ENCODE results near the gene ANKRD44.
A peak's percentile ranks its signal among the peaks of the same experiment; 100 is the strongest.

The ANKRD44 gene

DNA sequence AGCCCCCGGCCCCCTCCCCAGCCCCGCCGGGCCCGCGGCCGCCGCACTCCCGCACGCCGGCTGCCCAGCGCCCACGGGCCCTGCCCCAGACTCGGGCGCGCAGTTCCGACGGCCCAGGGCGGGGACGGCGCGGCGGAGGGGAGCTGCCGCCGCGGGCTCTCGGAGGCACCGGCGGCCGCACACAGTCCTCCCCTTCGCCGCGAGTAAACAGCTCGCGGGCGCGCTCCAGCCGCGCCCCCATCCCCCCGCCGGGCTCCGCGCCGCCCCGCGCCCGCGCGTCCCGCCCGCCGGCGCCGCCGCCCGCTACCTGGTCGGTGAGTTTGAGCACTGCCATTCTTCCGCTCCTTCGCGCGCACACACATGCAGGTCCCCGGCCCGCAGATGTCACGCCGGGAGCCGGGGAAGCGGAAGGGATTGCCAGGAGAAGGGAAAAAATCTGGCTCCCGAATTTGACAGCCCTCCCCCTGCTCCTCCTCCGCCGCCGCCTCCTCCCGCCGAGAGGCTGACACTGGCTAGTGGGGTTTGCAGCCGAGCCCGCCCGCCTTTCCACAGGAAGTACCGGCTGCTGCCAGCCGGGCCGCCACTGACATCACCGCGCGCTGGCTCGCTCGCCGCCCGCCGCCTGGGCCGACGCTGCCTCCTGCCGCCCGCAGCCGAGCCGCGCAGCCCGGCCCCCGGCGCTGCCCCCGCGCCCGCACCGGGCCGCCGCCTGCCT is at the start of gene ANKRD44:
Gene ANKRD44 (minus strand): TSS at position 510 of the 715 bp plus-strand sequence. CDS start 176 bp downstream, at position 334.
- Histone ChIP-seq H3K36me3 (ENCODE audit: low read depth) (no peaks in the 10 kb centered on the region), H3K9me3 (ENCODE audit: severe bottlenecking) (no peaks in the 10 kb centered on the region), H3K27me3 (ENCODE audit: insufficient read depth, poor library complexity, severe bottlenecking) (no peaks in the 10 kb centered on the region), H3K27ac (ENCODE audit: poor library complexity, severe bottlenecking) (no peak within 1 kb of the TSS), H3K4me3 (ENCODE audit: severe bottlenecking) (peak within 1 kb of the TSS; percentile 57), H3K4me1 (ENCODE audit: insufficient read depth, poor library complexity, severe bottlenecking) (no peaks in the 10 kb centered on the region)
- TF ChIP-seq, protein P1, sequence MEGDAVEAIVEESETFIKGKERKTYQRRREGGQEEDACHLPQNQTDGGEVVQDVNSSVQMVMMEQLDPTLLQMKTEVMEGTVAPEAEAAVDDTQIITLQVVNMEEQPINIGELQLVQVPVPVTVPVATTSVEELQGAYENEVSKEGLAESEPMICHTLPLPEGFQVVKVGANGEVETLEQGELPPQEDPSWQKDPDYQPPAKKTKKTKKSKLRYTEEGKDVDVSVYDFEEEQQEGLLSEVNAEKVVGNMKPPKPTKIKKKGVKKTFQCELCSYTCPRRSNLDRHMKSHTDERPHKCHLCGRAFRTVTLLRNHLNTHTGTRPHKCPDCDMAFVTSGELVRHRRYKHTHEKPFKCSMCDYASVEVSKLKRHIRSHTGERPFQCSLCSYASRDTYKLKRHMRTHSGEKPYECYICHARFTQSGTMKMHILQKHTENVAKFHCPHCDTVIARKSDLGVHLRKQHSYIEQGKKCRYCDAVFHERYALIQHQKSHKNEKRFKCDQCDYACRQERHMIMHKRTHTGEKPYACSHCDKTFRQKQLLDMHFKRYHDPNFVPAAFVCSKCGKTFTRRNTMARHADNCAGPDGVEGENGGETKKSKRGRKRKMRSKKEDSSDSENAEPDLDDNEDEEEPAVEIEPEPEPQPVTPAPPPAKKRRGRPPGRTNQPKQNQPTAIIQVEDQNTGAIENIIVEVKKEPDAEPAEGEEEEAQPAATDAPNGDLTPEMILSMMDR (IDR thresholded peaks at IDR 0.05; ENCODE audit: poor library complexity, severe bottlenecking) = peak; percentile 73
- DNase-seq (ENCODE audit: low spot score) (peak; percentile 76), ATAC-seq (ENCODE audit: low read depth) (peak; percentile 94)

DNA sequence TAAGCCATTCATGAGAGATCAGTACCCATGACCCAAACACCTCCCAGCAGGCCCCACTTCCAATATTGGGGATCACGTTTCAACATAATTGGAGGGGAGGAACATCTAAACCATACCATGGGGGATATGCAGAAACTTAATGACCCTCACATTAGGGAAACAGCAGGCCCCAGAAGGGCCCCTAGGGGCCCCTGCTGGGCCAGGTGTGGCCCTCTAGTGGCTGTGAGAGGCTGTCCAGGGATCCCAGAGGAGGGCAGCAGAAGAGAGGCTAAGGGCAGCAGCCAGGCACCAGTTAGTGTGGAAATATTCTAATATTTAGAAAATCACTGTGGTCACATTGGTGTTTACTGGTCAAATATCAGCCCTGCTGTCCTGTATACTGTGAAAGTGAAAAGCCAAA is 49.3 kb upstream of the ANKRD44 start:
- Histone ChIP-seq H3K4me1 (ENCODE audit: insufficient read depth, poor library complexity, severe bottlenecking) (no peaks in the 10 kb centered on the region), H3K36me3 (ENCODE audit: low read depth) (no peaks in the 10 kb centered on the region), H3K9me3 (ENCODE audit: severe bottlenecking) (no peaks in the 10 kb centered on the region), H3K4me3 (ENCODE audit: severe bottlenecking) (no peak overlapping the region), H3K27ac (ENCODE audit: poor library complexity, severe bottlenecking) (no peak overlapping the region), H3K27me3 (ENCODE audit: insufficient read depth, poor library complexity, severe bottlenecking) (no peaks in the 10 kb centered on the region)
- TF ChIP-seq, protein P1 (IDR thresholded peaks at IDR 0.05; ENCODE audit: poor library complexity, severe bottlenecking) = no peak
- ATAC-seq (ENCODE audit: low read depth) (no peak), DNase-seq (ENCODE audit: low spot score) (no peak)

DNA sequence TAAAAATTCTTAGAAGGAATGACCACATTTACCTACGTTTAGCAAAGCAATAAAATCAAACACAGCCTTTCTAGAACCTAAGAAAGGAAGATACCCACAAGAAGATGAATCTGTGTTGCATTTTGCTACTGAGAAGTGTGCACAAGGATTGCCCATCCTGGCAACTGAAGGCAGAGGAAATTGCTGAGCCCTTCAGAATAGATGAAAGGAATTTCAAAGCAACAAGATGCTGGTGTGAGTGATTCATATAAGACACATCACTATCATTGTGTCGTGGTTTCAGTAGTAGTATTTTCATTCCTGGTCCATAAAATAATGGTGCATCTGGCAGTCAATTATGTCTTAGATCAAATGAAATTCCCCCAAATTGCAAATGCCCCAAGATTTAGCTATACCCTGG is 48.4 kb upstream of the ANKRD44 start:
- H3K4me3 ChIP-seq (ENCODE audit: severe bottlenecking) = no peak overlapping the region
- peak; percentile 44; the same call in 2 of the 3 replicates for ATAC-seq (ENCODE audit: low read depth)
- no peak for DNase-seq (ENCODE audit: low spot score)
- TF ChIP-seq, protein P1 (IDR thresholded peaks at IDR 0.05; ENCODE audit: poor library complexity, severe bottlenecking) = no peak
- H3K9me3 ChIP-seq (ENCODE audit: severe bottlenecking) = no peaks in the 10 kb centered on the region
- H3K4me1 ChIP-seq (ENCODE audit: insufficient read depth, poor library complexity, severe bottlenecking) = no peaks in the 10 kb centered on the region
- H3K27ac ChIP-seq (ENCODE audit: poor library complexity, severe bottlenecking) = no peak overlapping the region
- no peaks in the 10 kb centered on the region for H3K36me3 ChIP-seq (ENCODE audit: low read depth)
- no peaks in the 10 kb centered on the region for H3K27me3 ChIP-seq (ENCODE audit: insufficient read depth, poor library complexity, severe bottlenecking)

DNA sequence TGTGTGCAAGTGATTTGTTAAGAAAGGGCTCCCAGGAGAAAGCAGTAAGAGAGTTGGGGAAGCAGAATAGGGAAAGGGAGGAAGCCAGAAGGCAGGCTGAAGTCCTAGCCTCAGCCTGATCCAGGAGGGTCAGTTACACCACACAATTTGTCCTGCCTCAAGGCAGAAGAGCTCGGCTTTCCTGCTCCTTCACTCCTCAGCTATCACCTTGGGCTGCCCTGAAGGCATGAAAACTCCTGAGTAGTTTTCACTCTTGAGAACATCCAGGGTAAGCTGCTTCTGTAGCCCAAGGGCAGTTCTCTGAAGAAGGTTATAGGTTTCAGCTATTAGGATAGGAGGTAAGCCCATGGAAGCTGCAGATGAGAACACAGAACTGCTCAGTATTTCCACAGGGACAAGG is 47.4 kb upstream of the ANKRD44 start:
- no peak overlapping the region for H3K27ac ChIP-seq (ENCODE audit: poor library complexity, severe bottlenecking)
- TF ChIP-seq, protein P1 (IDR thresholded peaks at IDR 0.05; ENCODE audit: poor library complexity, severe bottlenecking) = no peak

DNA sequence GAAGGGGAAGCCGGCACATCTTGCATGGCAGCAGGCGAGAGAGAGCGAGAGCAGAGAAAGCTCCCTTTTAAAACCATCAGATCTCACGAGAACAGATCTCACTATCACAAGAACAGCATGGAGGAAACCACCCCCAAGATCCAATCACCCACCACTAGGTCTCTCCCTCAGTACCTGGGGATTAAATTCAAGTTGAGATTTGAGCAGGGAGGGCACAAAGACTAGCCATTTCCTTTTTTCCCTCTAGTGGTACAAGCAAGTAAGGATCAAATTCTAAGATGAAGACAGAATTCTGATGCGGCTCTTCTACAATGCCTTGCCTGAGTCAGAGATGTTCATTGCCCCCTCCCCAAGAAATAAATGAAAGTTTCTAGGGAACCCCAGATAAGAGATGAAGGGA is 45.6 kb upstream of the ANKRD44 start:
- ATAC-seq (ENCODE audit: low read depth) (0 out of 3 replicates have a peak, but pooled peaks have one; percentile 35), DNase-seq (ENCODE audit: low spot score) (no peak)
- Histone ChIP-seq H3K4me3 (ENCODE audit: severe bottlenecking) (no peak overlapping the region), H3K9me3 (ENCODE audit: severe bottlenecking) (no peaks in the 10 kb centered on the region), H3K27me3 (ENCODE audit: insufficient read depth, poor library complexity, severe bottlenecking) (no peaks in the 10 kb centered on the region), H3K36me3 (ENCODE audit: low read depth) (no peaks in the 10 kb centered on the region), H3K4me1 (ENCODE audit: insufficient read depth, poor library complexity, severe bottlenecking) (no peaks in the 10 kb centered on the region), H3K27ac (ENCODE audit: poor library complexity, severe bottlenecking) (no peak overlapping the region)
- TF ChIP-seq, protein P1 (IDR thresholded peaks at IDR 0.05; ENCODE audit: poor library complexity, severe bottlenecking) = peak; percentile 7

More for the DNA sequence above, 47.4 kb upstream of the ANKRD44 start:
- Histone ChIP-seq H3K27me3 (ENCODE audit: insufficient read depth, poor library complexity, severe bottlenecking) (no peaks in the 10 kb centered on the region), H3K36me3 (ENCODE audit: low read depth) (no peaks in the 10 kb centered on the region), H3K4me3 (ENCODE audit: severe bottlenecking) (no peak overlapping the region), H3K9me3 (ENCODE audit: severe bottlenecking) (no peaks in the 10 kb centered on the region), H3K4me1 (ENCODE audit: insufficient read depth, poor library complexity, severe bottlenecking) (no peaks in the 10 kb centered on the region)
- DNase-seq (ENCODE audit: low spot score) = no peak
- ATAC-seq (ENCODE audit: low read depth) = no peak
